H9 (cell line): ENCODE results near the gene ZNF791. TPM values are rescaled to one million over a fixed set of nuclear protein-coding genes. Genes with fewer than 3 reads are reported as not detected.

ENCODE experiments used
- DNase-seq: peaks from one replicate; pipeline ENCODE4 v3.0.0-alpha.2; 2017
- H2AFZ ChIP-seq: one replicate; pipeline ENCODE4 v1.6.1; 2013; ENCODE audit warnings: mild to moderate bottlenecking, low read length, control low read depth, moderate library complexity
- H2AK5ac ChIP-seq: 2 replicates; pipeline ENCODE4 v1.6.1; 2013; ENCODE audit warnings: low read length, control low read depth, mixed read lengths; ENCODE audit not compliant: insufficient read length
- H2BK120ac ChIP-seq: one replicate; pipeline ENCODE4 v1.6.1; 2013; ENCODE audit warnings: low read depth, mild to moderate bottlenecking, low read length, control low read depth, inconsistent platforms; ENCODE audit not compliant: poor library complexity, severe bottlenecking
- H2BK12ac ChIP-seq: 2 replicates; pipeline ENCODE4 v1.6.1; 2013; ENCODE audit warnings: low read length, control low read depth, mixed read lengths, low read depth; ENCODE audit not compliant: insufficient read length
- H2BK15ac ChIP-seq: 2 replicates; pipeline ENCODE4 v1.6.1; 2013; ENCODE audit warnings: low read depth, low read length, control low read depth
- H2BK20ac ChIP-seq: one replicate; pipeline ENCODE4 v1.6.1; 2013; ENCODE audit warnings: low read depth, mild to moderate bottlenecking, low read length, control low read depth, inconsistent platforms; ENCODE audit not compliant: poor library complexity, severe bottlenecking
- H2BK5ac ChIP-seq: 2 replicates; pipeline ENCODE4 v1.6.1; 2013; ENCODE audit warnings: low read length, control low read depth, mixed read lengths; ENCODE audit not compliant: insufficient read length
- H3K14ac ChIP-seq: 2 replicates; pipeline ENCODE4 v1.6.1; 2013; ENCODE audit warnings: low read length, control low read depth; ENCODE audit not compliant: insufficient read depth
- H3K18ac ChIP-seq: 2 replicates; pipeline ENCODE4 v1.6.1; 2013; ENCODE audit warnings: low read depth, mild to moderate bottlenecking, mixed read lengths, low read length, control low read depth; ENCODE audit not compliant: insufficient read length
- H3K23ac ChIP-seq: 2 replicates; pipeline ENCODE4 v1.6.1; 2013; ENCODE audit warnings: low read length, control low read depth, mixed read lengths, low read depth; ENCODE audit not compliant: insufficient read length
- H3K23me2 ChIP-seq: 2 replicates; pipeline ENCODE4 v1.6.1; 2013; ENCODE audit warnings: low read depth, mild to moderate bottlenecking, mixed read lengths, low read length, control low read depth; ENCODE audit not compliant: insufficient read length, poor library complexity, severe bottlenecking
- H3K27ac ChIP-seq: 2 replicates; pipeline ENCODE4 v1.5.1; 2013; ENCODE audit warnings: low read length, control low read depth, mixed read lengths, low read depth; ENCODE audit not compliant: insufficient read length
- H3K27me3 ChIP-seq: 2 replicates; pipeline ENCODE4 v1.6.1; 2013; ENCODE audit warnings: low read length, control low read depth, inconsistent platforms; ENCODE audit not compliant: insufficient read depth
- H3K4ac ChIP-seq: 2 replicates; pipeline ENCODE4 v1.6.1; 2013; ENCODE audit warnings: low read depth, mild to moderate bottlenecking, control low read depth, inconsistent platforms, low read length, moderate library complexity
- H3K4me1 ChIP-seq: 2 replicates; pipeline ENCODE4 v1.6.1; 2013; ENCODE audit warnings: low read length, control low read depth, inconsistent platforms; ENCODE audit not compliant: insufficient read depth
- H3K4me2 ChIP-seq: 2 replicates; pipeline ENCODE4 v1.6.1; 2013; ENCODE audit warnings: low read length, control low read depth, mixed read lengths; ENCODE audit not compliant: insufficient read length, insufficient read depth
- H3K56ac ChIP-seq: 2 replicates; pipeline ENCODE4 v1.6.1; 2013; ENCODE audit warnings: low read depth, mild to moderate bottlenecking, mixed read lengths, low read length, control low read depth; ENCODE audit not compliant: insufficient read length
- H3K79me1 ChIP-seq: 2 replicates; pipeline ENCODE4 v1.6.1; 2013; ENCODE audit warnings: low read depth, mild to moderate bottlenecking, moderate library complexity, low read length, control low read depth, inconsistent platforms; ENCODE audit not compliant: insufficient read depth, poor library complexity, severe bottlenecking
- H3K79me2 ChIP-seq: 2 replicates; pipeline ENCODE4 v1.6.1; 2013; ENCODE audit warnings: low read length, control low read depth, inconsistent platforms; ENCODE audit not compliant: insufficient read depth
- H3K9ac ChIP-seq: 2 replicates; pipeline ENCODE4 v1.6.1; 2013; ENCODE audit warnings: low read length, control low read depth, mixed read lengths; ENCODE audit not compliant: insufficient read length; ENCODE audit errors: extremely low read depth
- H3K9me3 ChIP-seq: one replicate; pipeline ENCODE4 v1.6.1; 2013; ENCODE audit warnings: low read depth, low read length, inconsistent platforms; ENCODE audit not compliant: control insufficient read depth
- H3T11ph ChIP-seq: one replicate; pipeline ENCODE4 v1.6.1; 2013; ENCODE audit warnings: mild to moderate bottlenecking, low read length, control low read depth, inconsistent platforms
- H4K20me1 ChIP-seq: one replicate; pipeline ENCODE4 v1.6.1; 2013; ENCODE audit not compliant: control insufficient read depth, insufficient read length, insufficient read depth
- H4K5ac ChIP-seq: 2 replicates; pipeline ENCODE4 v1.6.1; 2013; ENCODE audit warnings: low read depth, mild to moderate bottlenecking, mixed read lengths, low read length, control low read depth; ENCODE audit not compliant: insufficient read length
- H4K8ac ChIP-seq: replicated peaks from 2 replicates; pipeline ENCODE4 v1.6.1; 2013; ENCODE audit warnings: low read length, control low read depth, mixed read lengths, low read depth; ENCODE audit not compliant: insufficient read length
- H4K91ac ChIP-seq: 2 replicates; pipeline ENCODE4 v1.6.1; 2013; ENCODE audit warnings: low read depth, mild to moderate bottlenecking, moderate library complexity, mixed read lengths, low read length, control low read depth; ENCODE audit not compliant: insufficient read length
- H3K27ac Mint-ChIP-seq, 3 experiments: 2 replicates in 2 of 3; 3 replicates in 1 of 3; pipeline ENCODE4 v1.8.0; 2020 to 2021; ENCODE audit warnings: mixed read lengths in 3 of 3, mild to moderate bottlenecking in 1 of 3, moderate library complexity in 1 of 3
- H3K27me3 Mint-ChIP-seq: 2 replicates; pipeline ENCODE4 v1.8.0; 2021; ENCODE audit warnings: low read depth, mild to moderate bottlenecking, moderate library complexity, mixed read lengths
- H3K36me3 Mint-ChIP-seq, 3 experiments: 2 replicates in 2 of 3; 3 replicates in 1 of 3; pipeline ENCODE4 v1.8.0; 2020 to 2021; ENCODE audit warnings: low read depth in 3 of 3, mixed read lengths in 3 of 3; ENCODE audit not compliant: insufficient read depth in 1 of 3
- H3K4me1 Mint-ChIP-seq, 2 experiments: 2 replicates each; pipeline ENCODE4 v1.8.0; 2020; ENCODE audit warnings: mixed read lengths in 2 of 2
- H3K4me3 Mint-ChIP-seq, 2 experiments: 2 replicates in 1 of 2; 3 replicates in 1 of 2; pipeline ENCODE4 v1.8.0; 2020 to 2021; ENCODE audit warnings: mild to moderate bottlenecking in 2 of 2, mixed read lengths in 2 of 2, moderate library complexity in 1 of 2
- H3K9me3 Mint-ChIP-seq, 2 experiments: 2 replicates in 1 of 2; 3 replicates in 1 of 2; pipeline ENCODE4 v1.8.0; 2020; ENCODE audit warnings: mild to moderate bottlenecking in 2 of 2, mixed read lengths in 2 of 2, moderate library complexity in 1 of 2
- WGBS: extraction: QIAGEN DNeasy Blood & Tissue Kit; methylation state at CpG from one replicate; pipeline ENCODE4 v1.1.7; 2013; ENCODE audit warnings: missing lambda C conversion rate, low lambda C conversion rate, mixed read lengths; ENCODE audit not compliant: insufficient read length; ENCODE audit errors: extremely low coverage; 5-methylcytosine and 5-hydroxymethylcytosine counted together
- total RNA-seq: library from RNA; stranded (reverse); gene quantifications from 2 replicates; pipeline ENCODE4 v1.2.1, GENCODE V29; 2021
- TF ChIP-seq, protein P1 (sequence below): fragments of 200-600 bp; sonication (generic); conservative IDR thresholded peaks from 3 replicates; pipeline ENCODE4 v1.8.0; 2021; ENCODE audit warnings: antibody characterized with exemption, mild to moderate bottlenecking

ZNF791 gene
- total RNA-seq, 1 experiment from 2014 or later, result 20.2 TPM

DNA sequence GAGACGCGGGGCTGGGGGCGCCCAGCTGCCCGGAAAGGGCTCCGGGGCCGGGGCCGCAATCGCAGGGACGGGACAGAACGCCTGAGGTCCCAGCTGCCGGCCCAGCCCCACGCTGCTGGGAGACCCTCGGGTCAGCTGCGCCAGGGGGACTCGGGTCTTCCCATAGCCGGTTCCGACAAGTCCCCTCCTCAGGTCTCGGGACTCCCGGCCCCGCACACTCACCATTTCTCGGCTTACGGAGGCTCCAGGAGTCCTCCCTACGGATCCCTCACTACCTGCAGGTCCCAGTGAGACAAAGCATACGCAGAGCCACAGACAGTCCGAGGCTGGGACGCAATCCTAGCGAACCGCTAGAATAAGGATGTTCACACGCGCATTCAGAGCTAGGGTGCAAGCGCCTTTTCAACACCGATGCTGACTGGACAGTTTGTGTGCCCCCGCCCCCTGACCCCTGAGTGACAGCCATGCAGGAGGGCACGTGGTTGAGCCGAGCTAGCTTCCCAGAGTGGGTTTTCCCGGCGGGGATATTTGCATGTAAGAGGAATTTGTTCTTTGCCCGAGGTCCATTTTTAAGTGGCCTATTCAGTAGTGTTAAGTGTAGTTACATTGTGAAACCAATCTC is 13.7 kb upstream of the ZNF791 start:
- H4K91ac ChIP-seq, result no peak overlapping the region
- H3K4me1 ChIP-seq, result no peaks in the 10 kb centered on the region
- H3K9me3 Mint-ChIP-seq, result no peaks in the 10 kb centered on the region
- H3K4me2 ChIP-seq, result no peak overlapping the region
- H3K18ac ChIP-seq, result no peak overlapping the region
- TF ChIP-seq, protein P1, sequence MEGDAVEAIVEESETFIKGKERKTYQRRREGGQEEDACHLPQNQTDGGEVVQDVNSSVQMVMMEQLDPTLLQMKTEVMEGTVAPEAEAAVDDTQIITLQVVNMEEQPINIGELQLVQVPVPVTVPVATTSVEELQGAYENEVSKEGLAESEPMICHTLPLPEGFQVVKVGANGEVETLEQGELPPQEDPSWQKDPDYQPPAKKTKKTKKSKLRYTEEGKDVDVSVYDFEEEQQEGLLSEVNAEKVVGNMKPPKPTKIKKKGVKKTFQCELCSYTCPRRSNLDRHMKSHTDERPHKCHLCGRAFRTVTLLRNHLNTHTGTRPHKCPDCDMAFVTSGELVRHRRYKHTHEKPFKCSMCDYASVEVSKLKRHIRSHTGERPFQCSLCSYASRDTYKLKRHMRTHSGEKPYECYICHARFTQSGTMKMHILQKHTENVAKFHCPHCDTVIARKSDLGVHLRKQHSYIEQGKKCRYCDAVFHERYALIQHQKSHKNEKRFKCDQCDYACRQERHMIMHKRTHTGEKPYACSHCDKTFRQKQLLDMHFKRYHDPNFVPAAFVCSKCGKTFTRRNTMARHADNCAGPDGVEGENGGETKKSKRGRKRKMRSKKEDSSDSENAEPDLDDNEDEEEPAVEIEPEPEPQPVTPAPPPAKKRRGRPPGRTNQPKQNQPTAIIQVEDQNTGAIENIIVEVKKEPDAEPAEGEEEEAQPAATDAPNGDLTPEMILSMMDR, result no peak
- no peaks in the 10 kb centered on the region for H3K9me3 ChIP-seq
- no peak overlapping the region for H2BK15ac ChIP-seq
- H4K20me1 ChIP-seq, result no peaks in the 10 kb centered on the region
- H4K8ac ChIP-seq, result no peak overlapping the region
- H3K27ac Mint-ChIP-seq, result peak overlapping the region in 2 of 3 experiments; percentile 62 to 64; a peak in 2 of 7 replicates
- H3K4me1 Mint-ChIP-seq, result peaks cover 0 to 2% of the 10 kb centered on the region in 2 experiments; a peak in 1 of 4 replicates
- no peak overlapping the region for H2BK20ac ChIP-seq
- H3K9ac ChIP-seq, result no peak overlapping the region
- no peak overlapping the region for H2AK5ac ChIP-seq
- DNase-seq, result no peak
- H3K23me2 ChIP-seq, result no peaks in the 10 kb centered on the region
- no peak overlapping the region for H2BK12ac ChIP-seq
- H3K79me1 ChIP-seq, result no peaks in the 10 kb centered on the region
- H3K14ac ChIP-seq, result no peak overlapping the region
- no peak overlapping the region for H3T11ph ChIP-seq
- no peak overlapping the region for H3K4ac ChIP-seq
- H3K27me3 Mint-ChIP-seq, result no peaks in the 10 kb centered on the region
- H2AFZ ChIP-seq, result no peak overlapping the region
- no peak overlapping the region for H3K27ac ChIP-seq
- no peak overlapping the region for H2BK120ac ChIP-seq
- no peak overlapping the region for H3K4me3 Mint-ChIP-seq
- H3K79me2 ChIP-seq, result no peaks in the 10 kb centered on the region
- H3K56ac ChIP-seq, result no peak overlapping the region
- H2BK5ac ChIP-seq, result no peak overlapping the region
- no peak overlapping the region for H3K23ac ChIP-seq
- H3K27me3 ChIP-seq, result no peaks in the 10 kb centered on the region
- H4K5ac ChIP-seq, result no peak overlapping the region
- no CpG with 5 or more reads among the region's 38 CpGs for WGBS
- H3K36me3 Mint-ChIP-seq, result peaks cover 2 to 15% (median 8%) of the 10 kb centered on the region in 3 experiments
